Retinal pigment epithelial cell (primary cell): Measurements from ENCODE around the gene MYO18B.

Experiments used
- DNase-seq: peaks from one replicate; pipeline ENCODE4 v3.0.0-alpha.2; 2010; ENCODE audit warnings: low read depth
- H3K4me3 ChIP-seq: 2 replicates; pipeline ENCODE4 v1.5.1; 2011; ENCODE audit warnings: mild to moderate bottlenecking, low read length, control low read depth, moderate library complexity
- CTCF ChIP-seq: conservative IDR thresholded peaks from 2 replicates; pipeline ENCODE4 v1.5.1; 2011; ENCODE audit warnings: low read depth, low read length, control low read depth, inconsistent platforms

MYO18B gene

GRCh38 chr22:25714070-25714469 is 27.9 kb upstream of the MYO18B start:
- H3K4me3 ChIP-seq, result no peak overlapping the region
- DNase-seq, result no peak
- TF ChIP-seq CTCF, result no peak

GRCh38 chr22:25714739-25715138 is 27.2 kb upstream of the MYO18B start:
- no peak for DNase-seq
- no peak for TF ChIP-seq CTCF

GRCh38 chr22:25716637-25717036 is 25.4 kb upstream of the MYO18B start:
- H3K4me3 ChIP-seq, result no peak overlapping the region
- no peak for DNase-seq
- TF ChIP-seq CTCF, result no peak

More at GRCh38 chr22:25714739-25715138, 27.2 kb upstream of the MYO18B start:
- no peak overlapping the region for H3K4me3 ChIP-seq

- DNase-seq, result no peak
- no peak overlapping the region for H3K4me3 ChIP-seq
- TF ChIP-seq CTCF, result no peak
Measured at GRCh38 chr22:25718135-25718840, 23.7 kb upstream of the MYO18B start.

GRCh38 chr22:25722223-25722622 is 19.8 kb upstream of the MYO18B start:
- DNase-seq, result no peak
- TF ChIP-seq CTCF, result no peak
- no peak overlapping the region for H3K4me3 ChIP-seq

- no peak for DNase-seq
- no peak overlapping the region for H3K4me3 ChIP-seq
- no peak for TF ChIP-seq CTCF
Measured at GRCh38 chr22:25722626-25723025, 19.4 kb upstream of the MYO18B start.

- DNase-seq, result no peak
- TF ChIP-seq CTCF, result no peak
Measured at GRCh38 chr22:25726241-25726640, 15.7 kb upstream of the MYO18B start.

More at GRCh38 chr22:25726241-25726640, 15.7 kb upstream of the MYO18B start:
- no peak overlapping the region for H3K4me3 ChIP-seq
